H9 (cell line): ENCODE results near the gene EVI5L. TPM values are rescaled to one million over a fixed set of nuclear protein-coding genes. Genes with fewer than 3 reads are reported as not detected.

Source experiments
- DNase-seq: peaks from one replicate; pipeline ENCODE4 v3.0.0-alpha.2; 2017
- H2AFZ ChIP-seq: one replicate; pipeline ENCODE4 v1.6.1; 2013; ENCODE audit warnings: mild to moderate bottlenecking, low read length, control low read depth, moderate library complexity
- H2AK5ac ChIP-seq: 2 replicates; pipeline ENCODE4 v1.6.1; 2013; ENCODE audit warnings: low read length, control low read depth, mixed read lengths; ENCODE audit not compliant: insufficient read length
- H2BK120ac ChIP-seq: one replicate; pipeline ENCODE4 v1.6.1; 2013; ENCODE audit warnings: low read depth, mild to moderate bottlenecking, low read length, control low read depth, inconsistent platforms; ENCODE audit not compliant: poor library complexity, severe bottlenecking
- H2BK12ac ChIP-seq: 2 replicates; pipeline ENCODE4 v1.6.1; 2013; ENCODE audit warnings: low read length, control low read depth, mixed read lengths, low read depth; ENCODE audit not compliant: insufficient read length
- H2BK15ac ChIP-seq: 2 replicates; pipeline ENCODE4 v1.6.1; 2013; ENCODE audit warnings: low read depth, low read length, control low read depth
- H2BK20ac ChIP-seq: one replicate; pipeline ENCODE4 v1.6.1; 2013; ENCODE audit warnings: low read depth, mild to moderate bottlenecking, low read length, control low read depth, inconsistent platforms; ENCODE audit not compliant: poor library complexity, severe bottlenecking
- H2BK5ac ChIP-seq: 2 replicates; pipeline ENCODE4 v1.6.1; 2013; ENCODE audit warnings: low read length, control low read depth, mixed read lengths; ENCODE audit not compliant: insufficient read length
- H3K14ac ChIP-seq: 2 replicates; pipeline ENCODE4 v1.6.1; 2013; ENCODE audit warnings: low read length, control low read depth; ENCODE audit not compliant: insufficient read depth
- H3K18ac ChIP-seq: 2 replicates; pipeline ENCODE4 v1.6.1; 2013; ENCODE audit warnings: low read depth, mild to moderate bottlenecking, mixed read lengths, low read length, control low read depth; ENCODE audit not compliant: insufficient read length
- H3K23ac ChIP-seq: 2 replicates; pipeline ENCODE4 v1.6.1; 2013; ENCODE audit warnings: low read length, control low read depth, mixed read lengths, low read depth; ENCODE audit not compliant: insufficient read length
- H3K23me2 ChIP-seq: 2 replicates; pipeline ENCODE4 v1.6.1; 2013; ENCODE audit warnings: low read depth, mild to moderate bottlenecking, mixed read lengths, low read length, control low read depth; ENCODE audit not compliant: insufficient read length, poor library complexity, severe bottlenecking
- H3K27ac ChIP-seq: 2 replicates; pipeline ENCODE4 v1.5.1; 2013; ENCODE audit warnings: low read length, control low read depth, mixed read lengths, low read depth; ENCODE audit not compliant: insufficient read length
- H3K27me3 ChIP-seq: 2 replicates; pipeline ENCODE4 v1.6.1; 2013; ENCODE audit warnings: low read length, control low read depth, inconsistent platforms; ENCODE audit not compliant: insufficient read depth
- H3K4ac ChIP-seq: 2 replicates; pipeline ENCODE4 v1.6.1; 2013; ENCODE audit warnings: low read depth, mild to moderate bottlenecking, control low read depth, inconsistent platforms, low read length, moderate library complexity
- H3K4me1 ChIP-seq: 2 replicates; pipeline ENCODE4 v1.6.1; 2013; ENCODE audit warnings: low read length, control low read depth, inconsistent platforms; ENCODE audit not compliant: insufficient read depth
- H3K4me2 ChIP-seq: 2 replicates; pipeline ENCODE4 v1.6.1; 2013; ENCODE audit warnings: low read length, control low read depth, mixed read lengths; ENCODE audit not compliant: insufficient read length, insufficient read depth
- H3K56ac ChIP-seq: 2 replicates; pipeline ENCODE4 v1.6.1; 2013; ENCODE audit warnings: low read depth, mild to moderate bottlenecking, mixed read lengths, low read length, control low read depth; ENCODE audit not compliant: insufficient read length
- H3K79me1 ChIP-seq: 2 replicates; pipeline ENCODE4 v1.6.1; 2013; ENCODE audit warnings: low read depth, mild to moderate bottlenecking, moderate library complexity, low read length, control low read depth, inconsistent platforms; ENCODE audit not compliant: insufficient read depth, poor library complexity, severe bottlenecking
- H3K79me2 ChIP-seq: 2 replicates; pipeline ENCODE4 v1.6.1; 2013; ENCODE audit warnings: low read length, control low read depth, inconsistent platforms; ENCODE audit not compliant: insufficient read depth
- H3K9ac ChIP-seq: 2 replicates; pipeline ENCODE4 v1.6.1; 2013; ENCODE audit warnings: low read length, control low read depth, mixed read lengths; ENCODE audit not compliant: insufficient read length; ENCODE audit errors: extremely low read depth
- H3K9me3 ChIP-seq: one replicate; pipeline ENCODE4 v1.6.1; 2013; ENCODE audit warnings: low read depth, low read length, inconsistent platforms; ENCODE audit not compliant: control insufficient read depth
- H3T11ph ChIP-seq: one replicate; pipeline ENCODE4 v1.6.1; 2013; ENCODE audit warnings: mild to moderate bottlenecking, low read length, control low read depth, inconsistent platforms
- H4K20me1 ChIP-seq: one replicate; pipeline ENCODE4 v1.6.1; 2013; ENCODE audit not compliant: control insufficient read depth, insufficient read length, insufficient read depth
- H4K5ac ChIP-seq: 2 replicates; pipeline ENCODE4 v1.6.1; 2013; ENCODE audit warnings: low read depth, mild to moderate bottlenecking, mixed read lengths, low read length, control low read depth; ENCODE audit not compliant: insufficient read length
- H4K8ac ChIP-seq: replicated peaks from 2 replicates; pipeline ENCODE4 v1.6.1; 2013; ENCODE audit warnings: low read length, control low read depth, mixed read lengths, low read depth; ENCODE audit not compliant: insufficient read length
- H4K91ac ChIP-seq: 2 replicates; pipeline ENCODE4 v1.6.1; 2013; ENCODE audit warnings: low read depth, mild to moderate bottlenecking, moderate library complexity, mixed read lengths, low read length, control low read depth; ENCODE audit not compliant: insufficient read length
- H3K27ac Mint-ChIP-seq, 3 experiments: 2 replicates in 2 of 3; 3 replicates in 1 of 3; pipeline ENCODE4 v1.8.0; 2020 to 2021; ENCODE audit warnings: mixed read lengths in 3 of 3, mild to moderate bottlenecking in 1 of 3, moderate library complexity in 1 of 3
- H3K27me3 Mint-ChIP-seq: 2 replicates; pipeline ENCODE4 v1.8.0; 2021; ENCODE audit warnings: low read depth, mild to moderate bottlenecking, moderate library complexity, mixed read lengths
- H3K36me3 Mint-ChIP-seq, 3 experiments: 2 replicates in 2 of 3; 3 replicates in 1 of 3; pipeline ENCODE4 v1.8.0; 2020 to 2021; ENCODE audit warnings: low read depth in 3 of 3, mixed read lengths in 3 of 3; ENCODE audit not compliant: insufficient read depth in 1 of 3
- H3K4me1 Mint-ChIP-seq, 2 experiments: 2 replicates each; pipeline ENCODE4 v1.8.0; 2020; ENCODE audit warnings: mixed read lengths in 2 of 2
- H3K4me3 Mint-ChIP-seq, 2 experiments: 2 replicates in 1 of 2; 3 replicates in 1 of 2; pipeline ENCODE4 v1.8.0; 2020 to 2021; ENCODE audit warnings: mild to moderate bottlenecking in 2 of 2, mixed read lengths in 2 of 2, moderate library complexity in 1 of 2
- H3K9me3 Mint-ChIP-seq, 2 experiments: 2 replicates in 1 of 2; 3 replicates in 1 of 2; pipeline ENCODE4 v1.8.0; 2020; ENCODE audit warnings: mild to moderate bottlenecking in 2 of 2, mixed read lengths in 2 of 2, moderate library complexity in 1 of 2
- WGBS: extraction: QIAGEN DNeasy Blood & Tissue Kit; methylation state at CpG from one replicate; pipeline ENCODE4 v1.1.7; 2013; ENCODE audit warnings: missing lambda C conversion rate, low lambda C conversion rate, mixed read lengths; ENCODE audit not compliant: insufficient read length; ENCODE audit errors: extremely low coverage; 5-methylcytosine and 5-hydroxymethylcytosine counted together
- total RNA-seq: library from RNA; stranded (reverse); gene quantifications from 2 replicates; pipeline ENCODE4 v1.2.1, GENCODE V29; 2021
- TF ChIP-seq, protein P1 (sequence below): fragments of 200-600 bp; sonication (generic); conservative IDR thresholded peaks from 3 replicates; pipeline ENCODE4 v1.8.0; 2021; ENCODE audit warnings: antibody characterized with exemption, mild to moderate bottlenecking

EVI5L gene
- total RNA-seq, 1 experiment from 2014 or later, result 7.1 TPM

DNA sequence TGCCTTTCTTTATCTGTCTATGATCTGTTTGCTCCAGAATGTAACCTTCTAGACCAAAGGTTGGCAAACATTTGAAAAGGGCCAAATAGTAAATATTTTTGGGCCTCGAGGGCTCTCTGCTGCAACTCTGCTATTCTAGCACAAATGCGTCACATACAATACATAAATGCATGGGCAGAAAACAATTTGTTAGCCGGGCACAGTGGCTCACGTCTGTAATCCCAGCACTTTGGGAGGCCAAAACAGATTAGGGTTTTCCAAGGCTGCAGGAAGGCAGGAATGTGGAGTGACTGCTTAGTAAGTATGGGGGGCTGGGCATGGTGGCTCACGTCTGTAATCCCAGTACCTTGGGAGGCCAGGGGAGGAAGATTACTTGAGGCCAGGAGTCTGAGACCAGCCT, 21.9 kb upstream of the EVI5L start:
- H3K4me3 Mint-ChIP-seq, result no peak overlapping the region
- peaks cover 5 to 10% of the 10 kb centered on the region in 2 experiments; a peak in 3 of 4 replicates for H3K4me1 Mint-ChIP-seq
- no CpG with 5 or more reads among the region's 5 CpGs for WGBS
- H3K23ac ChIP-seq, result no peak overlapping the region
- H3K27me3 Mint-ChIP-seq, result peaks cover 29% of the 10 kb centered on the region
- no peak overlapping the region for H2BK120ac ChIP-seq
- H4K20me1 ChIP-seq, result no peaks in the 10 kb centered on the region
- H3K27me3 ChIP-seq, result no peaks in the 10 kb centered on the region
- no peak overlapping the region for H2BK15ac ChIP-seq
- H3K56ac ChIP-seq, result no peak overlapping the region
- no peak overlapping the region for H3T11ph ChIP-seq
- no peak overlapping the region for H2AFZ ChIP-seq
- H3K14ac ChIP-seq, result no peak overlapping the region
- H2BK20ac ChIP-seq, result no peak overlapping the region
- no peaks in the 10 kb centered on the region for H3K79me1 ChIP-seq
- H3K9me3 ChIP-seq, result no peaks in the 10 kb centered on the region
- H4K5ac ChIP-seq, result no peak overlapping the region
- TF ChIP-seq, protein P1, sequence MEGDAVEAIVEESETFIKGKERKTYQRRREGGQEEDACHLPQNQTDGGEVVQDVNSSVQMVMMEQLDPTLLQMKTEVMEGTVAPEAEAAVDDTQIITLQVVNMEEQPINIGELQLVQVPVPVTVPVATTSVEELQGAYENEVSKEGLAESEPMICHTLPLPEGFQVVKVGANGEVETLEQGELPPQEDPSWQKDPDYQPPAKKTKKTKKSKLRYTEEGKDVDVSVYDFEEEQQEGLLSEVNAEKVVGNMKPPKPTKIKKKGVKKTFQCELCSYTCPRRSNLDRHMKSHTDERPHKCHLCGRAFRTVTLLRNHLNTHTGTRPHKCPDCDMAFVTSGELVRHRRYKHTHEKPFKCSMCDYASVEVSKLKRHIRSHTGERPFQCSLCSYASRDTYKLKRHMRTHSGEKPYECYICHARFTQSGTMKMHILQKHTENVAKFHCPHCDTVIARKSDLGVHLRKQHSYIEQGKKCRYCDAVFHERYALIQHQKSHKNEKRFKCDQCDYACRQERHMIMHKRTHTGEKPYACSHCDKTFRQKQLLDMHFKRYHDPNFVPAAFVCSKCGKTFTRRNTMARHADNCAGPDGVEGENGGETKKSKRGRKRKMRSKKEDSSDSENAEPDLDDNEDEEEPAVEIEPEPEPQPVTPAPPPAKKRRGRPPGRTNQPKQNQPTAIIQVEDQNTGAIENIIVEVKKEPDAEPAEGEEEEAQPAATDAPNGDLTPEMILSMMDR, result no peak
- no peak for DNase-seq
- no peak overlapping the region for H4K8ac ChIP-seq
- H3K79me2 ChIP-seq, result no peaks in the 10 kb centered on the region
- peaks cover 0 to 4% (median 0%) of the 10 kb centered on the region in 3 experiments; a peak in 4 of 7 replicates for H3K36me3 Mint-ChIP-seq
- peaks cover 7 to 14% of the 10 kb centered on the region in 2 experiments for H3K9me3 Mint-ChIP-seq
- no peak overlapping the region for H4K91ac ChIP-seq
- H3K9ac ChIP-seq, result no peak overlapping the region
- no peak overlapping the region for H3K4me2 ChIP-seq
- no peaks in the 10 kb centered on the region for H3K23me2 ChIP-seq
- no peak overlapping the region for H2AK5ac ChIP-seq
- H3K27ac Mint-ChIP-seq, result no peak overlapping the region
- H3K27ac ChIP-seq, result no peak overlapping the region
- H2BK12ac ChIP-seq, result no peak overlapping the region
- H3K4me1 ChIP-seq, result no peaks in the 10 kb centered on the region; the same call in 1 of the 2 replicates
- H3K18ac ChIP-seq, result no peak overlapping the region
- no peak overlapping the region for H2BK5ac ChIP-seq
- H3K4ac ChIP-seq, result no peak overlapping the region
